HEK293 (cell line): ENCODE measurements around the gene ANKRD13A.

ENCODE experiments used
- HOXD13 ChIP-seq: sonication (generic); formaldehyde crosslinking; IDR thresholded peaks from 2 replicates; pipeline ENCODE4 v1.8.0; 2022; ENCODE audit warnings: missing genetic modification reagents, borderline replicate concordance
- MYNN ChIP-seq: fragments of 450-650 bp; formaldehyde crosslinking; IDR thresholded peaks from 2 replicates; pipeline ENCODE4 v1.5.1; 2016; ENCODE audit warnings: missing biosample characterization, missing genetic modification characterization, borderline replicate concordance
- SP2 ChIP-seq: fragments of 450-650 bp; formaldehyde crosslinking; IDR thresholded peaks from 2 replicates; pipeline ENCODE4 v1.5.1; 2016; ENCODE audit warnings: missing biosample characterization, missing genetic modification characterization
- ZNF133 ChIP-seq: fragments of 450-650 bp; formaldehyde crosslinking; IDR thresholded peaks from 2 replicates; pipeline ENCODE4 v1.5.1; 2016; ENCODE audit warnings: missing biosample characterization, missing genetic modification characterization
- ZNF274 ChIP-seq, 2 experiments: fragments of 200-500 bp in 1 of 2; fragments of 450-650 bp in 1 of 2; sonication (Bioruptor generic) in 1 of 2; formaldehyde crosslinking in 1 of 2; IDR thresholded peaks; 2 replicates each; pipeline versions ENCODE4 v1.5.1 to v1.6.1; 2014 to 2016; ENCODE audit warnings: borderline replicate concordance in 1 of 2, inconsistent platforms in 1 of 2, low read length in 1 of 2, missing biosample characterization in 1 of 2, missing genetic modification characterization in 1 of 2
- ZNF426 ChIP-seq: fragments of 450-650 bp; formaldehyde crosslinking; IDR thresholded peaks from 2 replicates; pipeline ENCODE4 v1.5.1; 2017; ENCODE audit warnings: missing biosample characterization, missing genetic modification characterization, mild to moderate bottlenecking, inconsistent platforms, moderate library complexity
- ZNF785 ChIP-seq: fragments of 450-650 bp; formaldehyde crosslinking; IDR thresholded peaks from 2 replicates; pipeline ENCODE4 v1.5.1; 2016; ENCODE audit warnings: missing biosample characterization, missing genetic modification characterization
- TF ChIP-seq, protein P1 (sequence below): fragments of 450-650 bp; formaldehyde crosslinking; IDR thresholded peaks from 2 replicates; pipeline ENCODE4 v1.5.1; 2016; ENCODE audit warnings: missing biosample characterization, missing genetic modification characterization
- TF ChIP-seq, protein P2 (sequence below): fragments of 450-650 bp; formaldehyde crosslinking; IDR thresholded peaks from 2 replicates; pipeline ENCODE4 v1.5.1; 2016; ENCODE audit warnings: missing biosample characterization, missing genetic modification characterization

DNA sequence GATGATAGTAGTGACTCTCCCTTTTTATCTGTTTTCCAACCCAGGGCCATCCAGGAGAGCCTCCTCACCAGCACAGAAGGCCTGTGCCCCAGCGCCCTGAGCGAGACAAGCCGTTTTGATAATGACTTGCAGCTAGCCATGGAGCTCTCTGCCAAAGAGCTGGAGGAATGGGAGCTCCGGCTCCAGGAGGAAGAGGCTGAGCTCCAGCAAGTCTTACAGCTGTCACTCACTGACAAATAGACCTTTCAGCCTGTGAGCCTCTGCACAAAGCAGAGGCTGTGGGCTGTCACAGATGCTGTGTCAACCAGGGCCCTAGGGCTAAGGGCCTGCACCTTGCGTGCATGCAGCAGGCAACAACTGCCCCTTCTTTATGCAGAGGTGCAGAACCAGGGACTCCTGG is 38.1 kb downstream of the ANKRD13A start:
- TF ChIP-seq, protein P1, sequence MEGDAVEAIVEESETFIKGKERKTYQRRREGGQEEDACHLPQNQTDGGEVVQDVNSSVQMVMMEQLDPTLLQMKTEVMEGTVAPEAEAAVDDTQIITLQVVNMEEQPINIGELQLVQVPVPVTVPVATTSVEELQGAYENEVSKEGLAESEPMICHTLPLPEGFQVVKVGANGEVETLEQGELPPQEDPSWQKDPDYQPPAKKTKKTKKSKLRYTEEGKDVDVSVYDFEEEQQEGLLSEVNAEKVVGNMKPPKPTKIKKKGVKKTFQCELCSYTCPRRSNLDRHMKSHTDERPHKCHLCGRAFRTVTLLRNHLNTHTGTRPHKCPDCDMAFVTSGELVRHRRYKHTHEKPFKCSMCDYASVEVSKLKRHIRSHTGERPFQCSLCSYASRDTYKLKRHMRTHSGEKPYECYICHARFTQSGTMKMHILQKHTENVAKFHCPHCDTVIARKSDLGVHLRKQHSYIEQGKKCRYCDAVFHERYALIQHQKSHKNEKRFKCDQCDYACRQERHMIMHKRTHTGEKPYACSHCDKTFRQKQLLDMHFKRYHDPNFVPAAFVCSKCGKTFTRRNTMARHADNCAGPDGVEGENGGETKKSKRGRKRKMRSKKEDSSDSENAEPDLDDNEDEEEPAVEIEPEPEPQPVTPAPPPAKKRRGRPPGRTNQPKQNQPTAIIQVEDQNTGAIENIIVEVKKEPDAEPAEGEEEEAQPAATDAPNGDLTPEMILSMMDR (tag by site-specific recombination), result no peak
- TF ChIP-seq ZNF426, result no peak
- TF ChIP-seq ZNF133 (tag by site-specific recombination), result no peak
- no peak for TF ChIP-seq SP2
- TF ChIP-seq HOXD13 (CRISPR knock-in tag), result no peak
- TF ChIP-seq, protein P2, sequence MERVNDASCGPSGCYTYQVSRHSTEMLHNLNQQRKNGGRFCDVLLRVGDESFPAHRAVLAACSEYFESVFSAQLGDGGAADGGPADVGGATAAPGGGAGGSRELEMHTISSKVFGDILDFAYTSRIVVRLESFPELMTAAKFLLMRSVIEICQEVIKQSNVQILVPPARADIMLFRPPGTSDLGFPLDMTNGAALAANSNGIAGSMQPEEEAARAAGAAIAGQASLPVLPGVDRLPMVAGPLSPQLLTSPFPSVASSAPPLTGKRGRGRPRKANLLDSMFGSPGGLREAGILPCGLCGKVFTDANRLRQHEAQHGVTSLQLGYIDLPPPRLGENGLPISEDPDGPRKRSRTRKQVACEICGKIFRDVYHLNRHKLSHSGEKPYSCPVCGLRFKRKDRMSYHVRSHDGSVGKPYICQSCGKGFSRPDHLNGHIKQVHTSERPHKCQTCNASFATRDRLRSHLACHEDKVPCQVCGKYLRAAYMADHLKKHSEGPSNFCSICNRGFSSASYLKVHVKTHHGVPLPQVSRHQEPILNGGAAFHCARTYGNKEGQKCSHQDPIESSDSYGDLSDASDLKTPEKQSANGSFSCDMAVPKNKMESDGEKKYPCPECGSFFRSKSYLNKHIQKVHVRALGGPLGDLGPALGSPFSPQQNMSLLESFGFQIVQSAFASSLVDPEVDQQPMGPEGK (tag by site-specific recombination), result no peak
- no peak for TF ChIP-seq MYNN (tag by site-specific recombination)
- TF ChIP-seq ZNF274 (IDR thresholded peaks at IDR 0.05; ENCODE audit: low read length), result no peak
- no peak for TF ChIP-seq ZNF274 (tag by site-specific recombination; IDR thresholded peaks at IDR 0.05; ENCODE audit: borderline replicate concordance)
- no peak for TF ChIP-seq ZNF785
